ENCODE results near the gene HCN3. TPM values are rescaled to one million over a fixed set of nuclear protein-coding genes. Genes with fewer than 3 reads are reported as not detected.

Gene HCN3
- total RNA-seq, 1 experiment from 2014 or later: 5.4 TPM

DNA sequence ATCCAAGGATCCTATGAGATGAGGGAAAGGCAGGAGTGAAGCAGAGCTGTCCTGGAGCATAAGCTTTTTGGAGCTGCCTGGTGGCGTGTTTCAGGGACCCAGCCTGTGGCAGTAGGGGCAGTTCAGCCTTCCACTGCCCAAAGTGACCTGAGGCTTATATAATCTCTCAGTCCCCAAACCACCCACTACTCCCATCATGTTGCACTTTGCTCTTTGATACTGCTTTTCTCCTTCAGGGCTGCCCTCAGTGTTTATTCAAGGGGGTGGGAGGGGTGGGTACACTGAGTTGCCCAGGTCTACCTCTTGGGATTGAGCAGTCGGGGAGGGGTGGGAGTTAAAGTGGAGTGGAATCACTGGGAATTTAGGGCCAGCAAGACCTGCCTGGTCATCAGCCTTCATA, 9.3 kb downstream of the HCN3 start:
- Histone ChIP-seq H3K23me2 (ENCODE audit: insufficient read length, low read depth, low read length, poor library complexity, severe bottlenecking) (peaks cover 3% of the 10 kb centered on the region), H3T11ph (ENCODE audit: low read length) (no peak overlapping the region), H2BK5ac (ENCODE audit: insufficient read length, low read length) (no peak overlapping the region), H2BK120ac (ENCODE audit: low read depth, low read length, poor library complexity, severe bottlenecking) (no peak overlapping the region), H3K79me2 (ENCODE audit: insufficient read depth, low read length) (no peaks in the 10 kb centered on the region), H4K5ac (ENCODE audit: insufficient read length, low read depth, low read length) (no peak overlapping the region), H4K91ac (ENCODE audit: insufficient read length, low read depth, low read length) (no peak overlapping the region), H2BK20ac (ENCODE audit: low read depth, low read length, poor library complexity, severe bottlenecking) (no peak overlapping the region), H3K14ac (ENCODE audit: insufficient read depth, low read length) (no peak overlapping the region), H3K79me1 (ENCODE audit: insufficient read depth, low read depth, low read length, poor library complexity, severe bottlenecking) (no peaks in the 10 kb centered on the region), H3K27ac (ENCODE audit: insufficient read length, low read depth, low read length) (no peak overlapping the region), H3K56ac (ENCODE audit: insufficient read length, low read depth, low read length) (no peak overlapping the region), H3K4me1 (ENCODE audit: insufficient read depth, low read length) (no peaks in the 10 kb centered on the region), H3K23ac (ENCODE audit: insufficient read length, low read depth, low read length) (no peak overlapping the region), H2BK12ac (ENCODE audit: insufficient read length, low read depth, low read length) (no peak overlapping the region), H3K18ac (ENCODE audit: insufficient read length, low read depth, low read length) (no peak overlapping the region), H3K27me3 (ENCODE audit: insufficient read depth, low read length) (no peaks in the 10 kb centered on the region), H4K8ac (replicated peaks; ENCODE audit: insufficient read length, low read depth, low read length) (no peak overlapping the region), H3K9me3 (ENCODE audit: control insufficient read depth, low read depth, low read length) (no peaks in the 10 kb centered on the region), H3K4ac (ENCODE audit: low read depth, low read length) (no peak overlapping the region), H3K4me2 (ENCODE audit: insufficient read depth, insufficient read length, low read length) (no peak overlapping the region), H2BK15ac (ENCODE audit: low read depth, low read length) (no peak overlapping the region), H2AFZ (ENCODE audit: low read length) (no peak overlapping the region), H3K9ac (ENCODE audit: extremely low read depth, insufficient read length, low read length) (no peak overlapping the region), H2AK5ac (ENCODE audit: insufficient read length, low read length) (no peak overlapping the region), H4K20me1 (ENCODE audit: control insufficient read depth, insufficient read depth, insufficient read length) (no peaks in the 10 kb centered on the region)
- WGBS (ENCODE audit: extremely low coverage, insufficient read length, low lambda C conversion rate): no CpG with 5 or more reads among the region's 2 CpGs
- Mint-ChIP-seq H3K4me3 (no peak overlapping the region; a peak in 1 of 5 replicates), H3K36me3 (ENCODE audit: insufficient read depth in 1 of 3, low read depth in 3 of 3) (peaks cover 4 to 12% (median 4%) of the 10 kb centered on the region in 3 experiments; a peak in 4 of 7 replicates), H3K27ac (no peak overlapping the region), H3K4me1 (peaks cover 0 to 3% of the 10 kb centered on the region in 2 experiments; a peak in 1 of 4 replicates), H3K9me3 (no peaks in the 10 kb centered on the region), H3K27me3 (ENCODE audit: low read depth) (no peaks in the 10 kb centered on the region; the same call in 1 of the 2 replicates)
- TF ChIP-seq, protein P1, sequence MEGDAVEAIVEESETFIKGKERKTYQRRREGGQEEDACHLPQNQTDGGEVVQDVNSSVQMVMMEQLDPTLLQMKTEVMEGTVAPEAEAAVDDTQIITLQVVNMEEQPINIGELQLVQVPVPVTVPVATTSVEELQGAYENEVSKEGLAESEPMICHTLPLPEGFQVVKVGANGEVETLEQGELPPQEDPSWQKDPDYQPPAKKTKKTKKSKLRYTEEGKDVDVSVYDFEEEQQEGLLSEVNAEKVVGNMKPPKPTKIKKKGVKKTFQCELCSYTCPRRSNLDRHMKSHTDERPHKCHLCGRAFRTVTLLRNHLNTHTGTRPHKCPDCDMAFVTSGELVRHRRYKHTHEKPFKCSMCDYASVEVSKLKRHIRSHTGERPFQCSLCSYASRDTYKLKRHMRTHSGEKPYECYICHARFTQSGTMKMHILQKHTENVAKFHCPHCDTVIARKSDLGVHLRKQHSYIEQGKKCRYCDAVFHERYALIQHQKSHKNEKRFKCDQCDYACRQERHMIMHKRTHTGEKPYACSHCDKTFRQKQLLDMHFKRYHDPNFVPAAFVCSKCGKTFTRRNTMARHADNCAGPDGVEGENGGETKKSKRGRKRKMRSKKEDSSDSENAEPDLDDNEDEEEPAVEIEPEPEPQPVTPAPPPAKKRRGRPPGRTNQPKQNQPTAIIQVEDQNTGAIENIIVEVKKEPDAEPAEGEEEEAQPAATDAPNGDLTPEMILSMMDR (conservative IDR thresholded peaks at IDR 0.05): no peak
- no peak for DNase-seq

All from H9 (cell line).